Melanocyte of skin (primary cell): ENCODE results near the gene CELSR3. TPM values are rescaled to one million over a fixed set of nuclear protein-coding genes. Genes with fewer than 3 reads are reported as not detected.

Experiments used
- small RNA-seq, 2 donors: library from RNA; depleted of rRNA; stranded (forward); fragments of <200 nt; gene quantifications; one replicate each; pipeline ENCODE3, GENCODE V24; 2012
- total RNA-seq, 2 donors: library from RNA; depleted of rRNA; stranded (reverse); fragments of >200 nt; gene quantifications; 2 replicates each; pipeline ENCODE4 v1.2.3, GENCODE V29; 2012

CELSR3 gene
- total RNA-seq = 1 to 10 TPM in 1 of 2 donors, under 1 TPM in 1; 0.33 to 1.4 TPM

GRCh38 chr3:48662753-48663488 lies at the start of gene CELSR3:
Gene CELSR3 (minus strand): TSS chr3:48662886. CDS start chr3:48662634, 252 bp downstream.

GRCh38 chr3:48685603-48686511 lies 23.2 kb upstream of the CELSR3 start, which contains the start of gene NCKIPSD:
Gene NCKIPSD (minus strand): TSS chr3:48685915. CDS start chr3:48685807, 108 bp downstream.

DNA sequence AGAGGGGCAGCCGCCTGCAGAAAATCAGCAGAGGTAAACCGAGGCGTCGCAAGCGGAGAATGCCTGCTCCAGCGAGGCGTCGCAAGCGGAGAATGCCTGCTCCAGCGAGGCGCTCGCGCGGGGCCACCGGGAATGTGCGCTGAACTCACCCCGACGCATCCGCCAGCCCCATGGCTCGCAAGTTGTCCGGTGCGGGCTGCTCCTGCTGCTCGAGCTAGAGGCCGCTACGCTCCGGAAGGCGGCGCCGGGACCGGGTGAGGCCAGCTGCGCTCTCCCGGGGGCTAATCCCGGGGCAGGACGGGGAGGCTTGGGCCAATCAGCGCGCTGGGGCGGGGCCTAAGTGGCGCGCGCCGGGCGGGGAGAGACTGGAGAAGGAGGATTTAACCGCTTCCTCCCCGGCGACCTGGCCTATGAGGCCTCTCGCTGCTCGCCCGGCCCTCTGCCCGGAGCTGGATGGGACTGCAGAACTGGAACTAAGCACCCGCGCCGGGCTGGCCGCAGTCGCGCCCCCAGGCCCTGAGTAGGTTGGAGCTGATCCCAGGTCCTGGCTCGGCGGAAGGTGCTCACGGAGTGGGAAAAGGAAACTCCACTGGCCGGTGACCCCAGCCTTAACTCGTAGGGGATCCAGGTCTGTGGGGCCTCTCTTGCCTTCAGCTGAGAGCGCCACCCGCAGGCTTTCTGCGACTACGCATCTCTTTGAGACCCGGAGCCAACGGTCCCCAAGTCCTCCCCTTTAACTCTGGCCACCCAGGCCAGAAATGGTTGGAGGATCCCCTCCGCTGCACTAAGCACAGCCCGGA lies 27.3 kb downstream of the CELSR3 start, which contains the start of gene SLC26A6:
Gene SLC26A6, minus strand, starts transcription at position 240 of the 800 bp plus-strand sequence. Its CDS starts 68 bp downstream, at position 172.

DNA sequence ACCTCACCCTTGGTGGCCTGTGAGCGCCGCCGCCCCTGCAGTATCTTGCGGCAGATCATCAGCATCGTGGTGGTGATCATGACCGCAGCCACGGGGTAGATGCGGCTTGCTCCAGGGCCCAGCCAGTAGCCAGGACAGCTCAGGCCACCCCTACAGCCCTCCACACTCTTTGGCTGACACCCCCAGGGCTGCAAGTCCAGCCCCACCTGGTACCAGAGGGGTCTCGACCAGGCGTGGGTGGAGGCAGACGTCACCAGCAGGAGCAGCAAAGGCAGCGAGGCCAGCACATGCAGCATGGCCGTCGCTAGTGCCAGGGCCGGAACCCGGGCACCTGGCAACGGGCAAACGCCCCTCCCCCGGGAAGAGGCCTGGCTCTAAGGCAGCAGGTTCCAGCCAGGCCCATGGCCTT lies 41.2 kb downstream of the CELSR3 start, which contains the start of gene TMEM89:
Gene TMEM89, minus strand, starts transcription at position 309 of the 409 bp plus-strand sequence. Its CDS starts 13 bp downstream, at position 296.

GRCh38 chr3:48609088-48610005 lies 53.3 kb downstream of the CELSR3 start, which contains the start of gene UQCRC1:
Gene UQCRC1 (minus strand): TSS chr3:48609646. CDS start chr3:48609620, 26 bp downstream.

GRCh38 chr3:48595075-48595525 lies 67.6 kb downstream of the CELSR3 start, which contains the start of gene COL7A1:
Gene COL7A1 (minus strand): TSS chr3:48595329. CDS start chr3:48595159, 170 bp downstream.

Small RNA genes lying within 50 kb of the gene (small RNA-seq; reads per million reads assigned to genes)
- gene AC141002.1 = 0 reads per million in 2 donors

Other genes with a start within 250 kb of the CELSR3 start
- 10 to 100 TPM in 1 of 2 donors, 1 to 10 TPM in 1; 7.0 to 11.7 TPM for gene PLXNB1, start 232.8 kb downstream of the CELSR3 start, total RNA-seq
- gene CCDC51, start 222.8 kb downstream of the CELSR3 start, total RNA-seq = 10 to 100 TPM; 20.3 to 33.0 TPM
- gene TMA7, start 222.6 kb downstream of the CELSR3 start, total RNA-seq = 100 to 1,000 TPM; 130 to 187 TPM
- gene ATRIP, start 216.1 kb downstream of the CELSR3 start, total RNA-seq = 1 to 10 TPM; 6.2 to 10.0 TPM
- 100 to 1,000 TPM; 101 to 125 TPM for gene SHISA5, start 158.7 kb downstream of the CELSR3 start, total RNA-seq
- gene PFKFB4, start 106.1 kb downstream of the CELSR3 start, total RNA-seq = 10 to 100 TPM; 13.8 to 66.3 TPM
- 10 to 100 TPM in 1 of 2 donors, under 1 TPM in 1; 0.34 to 62.3 TPM for gene UCN2, start 99.1 kb downstream of the CELSR3 start, total RNA-seq
- gene COL7A1, start 67.6 kb downstream of the CELSR3 start, total RNA-seq = 1 to 10 TPM; 2.0 to 2.1 TPM
- 100 to 1,000 TPM; 317 to 434 TPM for gene UQCRC1, start 53.2 kb downstream of the CELSR3 start, total RNA-seq
- gene TMEM89, start 41.1 kb downstream of the CELSR3 start, total RNA-seq = not detected
- gene SLC26A6, start 27.4 kb downstream of the CELSR3 start, total RNA-seq = 10 to 100 TPM; 40.3 to 65.6 TPM
- 10 to 100 TPM; 13.1 to 16.7 TPM for gene NCKIPSD, start 23.0 kb upstream of the CELSR3 start, total RNA-seq
- gene IP6K2, start 54.3 kb upstream of the CELSR3 start, total RNA-seq = 10 to 100 TPM; 37.3 to 39.9 TPM
- gene PRKAR2A, start 185.0 kb upstream of the CELSR3 start, total RNA-seq = 10 to 100 TPM; 31.0 to 36.6 TPM
- gene SLC25A20, start 236.0 kb upstream of the CELSR3 start, total RNA-seq = 10 to 100 TPM in 1 of 2 donors, 1 to 10 TPM in 1; 9.6 to 16.0 TPM